HG02678 (cell line): Measurements from ENCODE around the gene RNF181.
"Not testable (repeated sequence)": the region's sequence is repeated elsewhere in the genome, so short reads cannot be mapped to it uniquely, and the experiment has no call there.

Experiments
- ATAC-seq: cut with Tn5 transposase; IDR thresholded peaks from one replicate; pipeline ENCODE4 v1.9.1; 2021; ENCODE audit warnings: mild to moderate bottlenecking, moderate library complexity; ENCODE audit not compliant: unreplicated experiment

RNF181 gene

DNA sequence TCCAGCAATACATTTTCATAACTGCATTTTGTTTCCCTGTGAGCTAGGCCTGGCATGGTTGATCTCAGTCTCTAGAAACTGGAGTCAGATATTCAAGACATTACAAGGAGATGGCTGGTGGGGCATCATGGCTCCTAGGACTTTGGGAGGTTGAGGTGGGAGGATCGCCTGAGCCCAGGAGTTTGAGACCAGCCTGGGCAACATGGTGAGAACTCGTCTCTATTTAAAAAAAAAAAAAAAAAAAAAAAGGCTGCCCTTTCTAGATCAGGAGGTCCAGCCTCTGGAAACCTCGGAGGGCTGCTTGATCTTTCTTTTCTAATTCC lies 18.5 kb upstream of the RNF181 start:
- no peak for ATAC-seq

GRCh38 chr2:85577386-85578242 lies 17.9 kb upstream of the RNF181 start, which contains the start of gene VAMP8:
Gene VAMP8 (plus strand): TSS chr2:85577586. CDS start chr2:85577647, 61 bp downstream.
- ATAC-seq: peak; percentile 47

- ATAC-seq: peak; percentile 49
Measured at GRCh38 chr2:85578243-85579180, 17.0 kb upstream of the RNF181 start.

DNA sequence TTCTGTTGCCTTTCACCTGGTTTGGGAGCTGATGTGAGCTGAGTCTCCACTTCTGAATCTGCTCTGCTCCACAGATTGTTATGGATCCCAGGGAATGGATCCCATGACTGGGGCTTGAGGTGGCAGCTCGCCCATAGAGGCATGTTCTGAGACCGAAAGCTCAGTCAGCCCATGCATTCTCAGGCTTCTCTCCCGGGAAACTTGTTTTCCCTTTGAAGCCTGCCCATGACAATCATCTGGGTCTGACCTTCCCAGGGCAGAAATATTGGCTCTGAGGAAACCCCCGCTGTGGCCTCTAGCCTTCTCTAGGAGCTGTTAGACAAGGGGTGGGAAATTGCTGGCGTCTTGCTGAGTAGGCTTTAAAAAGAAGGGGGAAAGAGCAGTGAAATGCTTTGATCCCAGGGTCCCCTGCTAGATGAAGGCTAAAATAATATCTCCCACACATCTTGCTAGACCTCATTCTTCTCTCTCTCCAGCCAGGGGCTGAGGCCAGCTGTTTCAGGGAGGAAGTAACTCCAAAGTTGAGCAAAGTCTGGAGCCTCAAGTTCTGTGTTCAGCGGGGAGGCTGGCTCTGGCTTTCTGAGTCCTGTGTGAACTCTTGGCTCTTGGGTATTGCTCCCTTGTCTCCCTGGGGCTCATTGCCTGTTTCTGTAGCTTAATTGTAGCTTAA lies 16.1 kb upstream of the RNF181 start:
- ATAC-seq: no peak

GRCh38 chr2:85580206-85580605 lies 15.3 kb upstream of the RNF181 start:
- no peak for ATAC-seq

- no peak for ATAC-seq
Measured at GRCh38 chr2:85582492-85582891, 13.1 kb upstream of the RNF181 start.

GRCh38 chr2:85583667-85584353 lies 11.7 kb upstream of the RNF181 start:
- peak; percentile 14 for ATAC-seq

DNA sequence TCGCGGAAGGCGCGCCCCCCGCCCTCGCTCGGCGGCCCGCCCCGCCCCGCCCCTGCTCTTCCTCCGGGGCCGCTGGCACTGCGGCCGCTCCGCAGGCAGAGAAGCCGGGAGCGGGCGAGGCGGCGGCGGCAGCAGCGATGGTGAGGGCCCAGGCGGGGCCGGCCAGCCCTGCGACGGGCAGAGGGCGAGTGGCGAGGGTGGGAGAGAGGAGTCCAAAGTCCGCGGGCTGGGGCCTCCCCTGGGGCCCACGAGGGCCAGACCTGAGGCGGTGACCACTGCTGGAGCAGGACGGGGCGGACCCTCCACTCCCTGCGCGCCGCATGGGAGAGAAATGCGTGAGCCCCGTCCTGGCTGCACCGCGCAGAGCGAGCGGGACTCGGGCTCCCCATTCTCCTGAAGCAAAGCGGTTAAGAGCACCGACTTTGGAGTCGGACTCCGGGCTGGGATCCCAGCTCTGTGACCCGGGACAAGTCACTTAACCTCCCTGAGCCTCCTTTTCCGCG lies 11.1 kb upstream of the RNF181 start, which contains the start of gene VAMP5:
Gene VAMP5 (plus strand): TSS at position 78 of the 503 bp plus-strand sequence. CDS start 60 bp downstream, at position 138.
- peak; percentile 62 for ATAC-seq

DNA sequence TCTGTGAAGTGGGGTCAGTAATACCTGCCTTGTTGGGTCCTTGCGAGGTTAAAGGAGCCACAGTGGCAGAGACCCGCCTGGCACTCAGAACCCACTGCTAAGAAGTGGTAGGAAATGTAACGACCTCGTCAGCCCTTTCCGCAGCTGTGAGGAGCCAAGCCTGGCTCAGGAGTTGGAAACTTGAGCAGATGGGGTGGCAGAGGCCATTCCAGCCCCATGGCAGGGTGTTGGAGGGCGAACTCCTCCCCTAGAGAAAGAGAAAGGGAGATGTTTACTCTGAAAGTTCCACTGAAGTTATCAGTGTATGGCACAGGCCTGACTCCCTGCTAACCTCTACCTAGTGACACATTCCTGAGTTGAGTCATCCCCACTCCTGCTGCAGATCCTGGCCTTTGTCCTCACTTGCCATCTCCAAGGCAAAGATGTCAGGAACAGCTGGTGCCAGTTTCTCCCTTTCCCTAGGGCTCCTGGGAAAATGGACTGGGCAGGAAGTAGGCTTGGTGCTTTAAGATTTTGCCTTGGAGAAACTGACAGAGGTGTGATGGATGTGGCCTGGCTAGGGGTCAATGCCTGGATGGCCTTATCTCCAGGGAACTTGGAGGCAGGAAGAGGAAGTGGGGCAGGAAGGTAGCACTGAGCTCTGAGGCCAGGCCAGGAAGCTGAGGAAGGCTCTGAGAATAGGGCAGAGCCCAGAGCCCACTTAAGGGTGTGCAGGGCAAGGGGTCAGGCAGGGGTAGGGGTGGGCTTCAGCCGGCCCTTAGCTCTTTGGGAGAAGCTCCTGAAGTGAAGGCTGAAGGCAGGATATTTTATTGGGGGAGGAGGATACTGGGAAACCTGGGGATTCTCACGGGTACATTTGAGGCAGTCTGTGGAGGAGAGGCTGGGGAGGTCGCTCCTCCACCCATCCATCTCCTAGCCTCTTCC lies 10.4 kb upstream of the RNF181 start:
- ATAC-seq: peak; percentile 51

DNA sequence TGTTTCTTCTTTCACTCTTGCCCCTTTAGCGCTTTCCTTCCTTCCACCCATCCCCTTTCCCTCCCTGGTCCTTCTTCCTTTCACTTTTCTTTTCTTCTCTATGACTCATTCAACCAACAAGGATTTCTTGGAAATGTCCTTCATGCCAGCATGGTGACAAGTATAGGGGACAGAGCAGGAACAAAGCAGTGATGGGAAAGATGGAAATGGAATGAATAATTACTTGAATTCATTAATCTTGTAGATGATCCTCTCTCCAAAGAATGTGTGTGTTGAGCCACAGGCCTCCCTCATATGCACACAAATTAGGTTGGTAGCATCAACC lies 9.8 kb upstream of the RNF181 start:
- ATAC-seq: no peak

DNA sequence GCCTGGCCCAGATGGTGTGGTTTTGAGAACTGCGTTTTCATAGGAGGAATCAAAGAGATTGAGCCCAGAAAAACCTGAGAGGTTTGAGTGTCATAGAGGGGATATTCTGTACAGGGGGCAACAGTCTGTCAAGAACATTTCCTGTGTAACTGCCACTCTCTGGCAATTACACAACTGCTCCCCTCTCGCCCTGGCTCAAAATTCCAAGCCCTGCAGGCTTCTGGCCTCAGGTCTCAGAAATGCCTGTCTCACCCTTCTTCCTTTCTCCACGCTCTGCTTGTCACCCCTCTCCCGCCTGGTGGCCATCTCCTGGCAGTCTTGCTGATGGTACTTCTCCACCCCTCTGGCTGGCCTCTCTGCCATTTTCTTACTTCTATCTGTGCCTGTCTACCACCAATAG lies 7.3 kb upstream of the RNF181 start:
- ATAC-seq: no peak

GRCh38 chr2:85588645-85589044 lies 6.9 kb upstream of the RNF181 start:
- no peak for ATAC-seq

DNA sequence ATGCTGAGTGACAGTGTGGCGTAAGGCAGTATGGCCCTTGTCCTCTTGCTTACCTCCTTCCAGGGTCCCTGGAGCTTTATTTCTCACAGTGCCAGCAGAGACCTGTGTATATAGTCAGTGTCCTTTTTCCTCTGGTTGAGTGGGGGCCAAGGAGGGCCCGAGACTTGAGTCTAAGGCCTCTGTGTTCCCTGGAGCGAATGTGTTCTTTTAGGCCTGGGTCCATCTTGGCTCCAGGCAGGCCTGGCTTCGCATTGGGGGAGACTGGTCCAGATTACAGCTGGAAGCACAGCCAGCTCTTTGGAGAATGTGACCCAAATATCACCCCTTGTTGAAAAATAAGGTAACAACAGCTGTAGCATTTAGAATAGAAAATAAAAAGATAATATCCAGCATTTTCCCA lies 6.4 kb upstream of the RNF181 start:
- no peak for ATAC-seq

GRCh38 chr2:85589982-85590791 lies 5.4 kb upstream of the RNF181 start:
- ATAC-seq: no peak

GRCh38 chr2:85590950-85591349 lies 4.6 kb upstream of the RNF181 start:
- no peak for ATAC-seq

- ATAC-seq: no peak
Measured at GRCh38 chr2:85591563-85591962, 4.0 kb upstream of the RNF181 start.

- not testable (repeated sequence) for ATAC-seq
Measured at GRCh38 chr2:85592299-85592698, 3.2 kb upstream of the RNF181 start.

- ATAC-seq: no peak
Measured at GRCh38 chr2:85593023-85593422, 2.5 kb upstream of the RNF181 start.
